ENCODE results near the gene DNAJC11.

Gene DNAJC11

DNA sequence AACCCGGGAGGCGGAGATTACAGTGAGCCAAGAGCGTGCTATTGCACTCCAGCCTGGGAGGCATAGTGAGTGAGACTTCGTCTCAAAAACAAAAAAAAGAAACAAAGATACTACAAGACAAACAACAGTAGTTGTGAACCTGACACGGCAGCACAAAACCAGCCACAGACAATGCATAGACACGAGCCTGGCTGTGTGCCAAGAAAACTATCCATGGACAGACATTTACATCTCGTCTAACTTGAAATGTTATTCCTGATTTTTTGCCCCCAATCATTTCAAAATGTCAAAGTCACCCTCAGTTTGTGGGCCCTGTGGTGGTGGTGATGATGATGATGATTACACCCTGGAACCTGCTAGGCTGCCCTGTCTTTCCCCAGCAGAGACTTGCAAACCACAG lies 105.3 kb downstream of the DNAJC11 start:
- H3K4me3 ChIP-seq (ENCODE audit: low read depth, low read length), result no peak overlapping the region
- DNase-seq (ENCODE audit: low read depth), result no peak
- TF ChIP-seq MYC (IDR thresholded peaks at IDR 0.05; ENCODE audit: low read depth, low read length), result no peak
- TF ChIP-seq, protein P1, sequence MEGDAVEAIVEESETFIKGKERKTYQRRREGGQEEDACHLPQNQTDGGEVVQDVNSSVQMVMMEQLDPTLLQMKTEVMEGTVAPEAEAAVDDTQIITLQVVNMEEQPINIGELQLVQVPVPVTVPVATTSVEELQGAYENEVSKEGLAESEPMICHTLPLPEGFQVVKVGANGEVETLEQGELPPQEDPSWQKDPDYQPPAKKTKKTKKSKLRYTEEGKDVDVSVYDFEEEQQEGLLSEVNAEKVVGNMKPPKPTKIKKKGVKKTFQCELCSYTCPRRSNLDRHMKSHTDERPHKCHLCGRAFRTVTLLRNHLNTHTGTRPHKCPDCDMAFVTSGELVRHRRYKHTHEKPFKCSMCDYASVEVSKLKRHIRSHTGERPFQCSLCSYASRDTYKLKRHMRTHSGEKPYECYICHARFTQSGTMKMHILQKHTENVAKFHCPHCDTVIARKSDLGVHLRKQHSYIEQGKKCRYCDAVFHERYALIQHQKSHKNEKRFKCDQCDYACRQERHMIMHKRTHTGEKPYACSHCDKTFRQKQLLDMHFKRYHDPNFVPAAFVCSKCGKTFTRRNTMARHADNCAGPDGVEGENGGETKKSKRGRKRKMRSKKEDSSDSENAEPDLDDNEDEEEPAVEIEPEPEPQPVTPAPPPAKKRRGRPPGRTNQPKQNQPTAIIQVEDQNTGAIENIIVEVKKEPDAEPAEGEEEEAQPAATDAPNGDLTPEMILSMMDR (IDR thresholded peaks at IDR 0.05; ENCODE audit: low read depth, low read length), result no peak
- no peak for TF ChIP-seq POLR2A (IDR thresholded peaks at IDR 0.05; ENCODE audit: extremely low read depth, insufficient read length)
- TF ChIP-seq, protein P2, sequence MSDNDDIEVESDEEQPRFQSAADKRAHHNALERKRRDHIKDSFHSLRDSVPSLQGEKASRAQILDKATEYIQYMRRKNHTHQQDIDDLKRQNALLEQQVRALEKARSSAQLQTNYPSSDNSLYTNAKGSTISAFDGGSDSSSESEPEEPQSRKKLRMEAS (IDR thresholded peaks at IDR 0.05; ENCODE audit: low read depth, low read length), result no peak

DNA sequence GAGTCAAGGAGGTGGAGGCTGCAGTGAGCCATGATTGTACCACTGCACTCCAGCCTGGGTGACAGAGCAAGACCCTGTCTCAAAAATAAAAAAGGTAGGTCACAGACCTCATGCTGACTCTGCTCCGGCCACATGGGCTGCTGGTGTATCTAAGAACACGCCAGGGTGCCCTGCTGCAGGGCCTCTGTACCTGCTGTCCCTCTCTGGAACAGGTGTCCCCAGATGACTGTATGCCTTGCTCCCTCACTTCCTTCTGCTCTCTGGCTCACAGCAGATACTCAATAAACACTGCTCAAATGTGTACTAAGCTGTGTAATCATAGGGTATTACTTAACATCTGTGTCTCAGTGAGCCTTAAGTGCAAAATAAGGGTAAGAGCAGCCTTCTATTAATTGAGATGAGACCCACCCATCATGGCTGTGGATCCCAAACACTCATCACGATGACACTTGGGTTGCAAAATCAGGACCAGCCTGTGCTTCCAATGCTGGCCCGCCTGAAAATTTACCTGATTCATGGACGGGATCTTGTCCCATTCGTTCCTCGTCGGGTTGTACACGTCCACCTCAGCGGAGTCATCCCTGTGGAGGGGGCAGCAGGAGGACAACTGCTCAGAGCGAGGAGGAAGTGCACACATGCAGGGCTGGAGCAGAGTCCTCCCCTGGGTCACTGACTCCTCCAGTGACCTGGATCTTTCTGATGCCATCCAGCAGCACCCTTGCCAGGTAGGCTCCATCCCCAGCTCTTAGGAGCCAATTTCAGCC lies 106.5 kb downstream of the DNAJC11 start:
- H3K4me3 ChIP-seq (ENCODE audit: low read depth, low read length), result no peak overlapping the region
- DNase-seq (ENCODE audit: low read depth), result no peak
- TF ChIP-seq, protein P2 (IDR thresholded peaks at IDR 0.05; ENCODE audit: low read depth, low read length), result no peak
- TF ChIP-seq MYC (IDR thresholded peaks at IDR 0.05; ENCODE audit: low read depth, low read length), result no peak
- no peak for TF ChIP-seq POLR2A (IDR thresholded peaks at IDR 0.05; ENCODE audit: extremely low read depth, insufficient read length)
- TF ChIP-seq, protein P1 (IDR thresholded peaks at IDR 0.05; ENCODE audit: low read depth, low read length), result no peak

DNA sequence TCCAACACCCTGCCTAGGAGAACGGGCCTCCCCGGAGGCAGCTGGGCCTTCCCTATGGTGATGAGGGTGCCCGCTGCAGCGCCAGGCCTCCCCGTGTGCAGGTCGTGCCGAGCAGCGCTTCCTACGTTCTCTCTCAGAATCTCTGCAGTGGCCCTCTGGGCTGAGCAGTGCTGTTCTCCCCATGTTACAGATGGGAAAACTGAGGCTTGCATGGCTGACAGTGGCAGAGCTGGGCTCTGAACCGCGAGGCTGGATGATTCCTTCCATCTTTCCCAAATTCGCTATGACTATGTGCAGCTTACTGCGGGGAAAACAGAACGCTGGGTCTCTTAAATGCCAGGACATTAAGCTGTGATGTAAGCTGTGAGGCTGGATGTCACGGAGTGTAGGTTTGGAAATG lies 107.8 kb downstream of the DNAJC11 start:
- TF ChIP-seq, protein P1 (IDR thresholded peaks at IDR 0.05; ENCODE audit: low read depth, low read length), result no peak
- TF ChIP-seq MYC (IDR thresholded peaks at IDR 0.05; ENCODE audit: low read depth, low read length) (no peak), POLR2A (IDR thresholded peaks at IDR 0.05; ENCODE audit: extremely low read depth, insufficient read length) (no peak)
- TF ChIP-seq, protein P2 (IDR thresholded peaks at IDR 0.05; ENCODE audit: low read depth, low read length), result no peak
- no peak for DNase-seq (ENCODE audit: low read depth)
- H3K4me3 ChIP-seq (ENCODE audit: low read depth, low read length), result no peak overlapping the region

DNA sequence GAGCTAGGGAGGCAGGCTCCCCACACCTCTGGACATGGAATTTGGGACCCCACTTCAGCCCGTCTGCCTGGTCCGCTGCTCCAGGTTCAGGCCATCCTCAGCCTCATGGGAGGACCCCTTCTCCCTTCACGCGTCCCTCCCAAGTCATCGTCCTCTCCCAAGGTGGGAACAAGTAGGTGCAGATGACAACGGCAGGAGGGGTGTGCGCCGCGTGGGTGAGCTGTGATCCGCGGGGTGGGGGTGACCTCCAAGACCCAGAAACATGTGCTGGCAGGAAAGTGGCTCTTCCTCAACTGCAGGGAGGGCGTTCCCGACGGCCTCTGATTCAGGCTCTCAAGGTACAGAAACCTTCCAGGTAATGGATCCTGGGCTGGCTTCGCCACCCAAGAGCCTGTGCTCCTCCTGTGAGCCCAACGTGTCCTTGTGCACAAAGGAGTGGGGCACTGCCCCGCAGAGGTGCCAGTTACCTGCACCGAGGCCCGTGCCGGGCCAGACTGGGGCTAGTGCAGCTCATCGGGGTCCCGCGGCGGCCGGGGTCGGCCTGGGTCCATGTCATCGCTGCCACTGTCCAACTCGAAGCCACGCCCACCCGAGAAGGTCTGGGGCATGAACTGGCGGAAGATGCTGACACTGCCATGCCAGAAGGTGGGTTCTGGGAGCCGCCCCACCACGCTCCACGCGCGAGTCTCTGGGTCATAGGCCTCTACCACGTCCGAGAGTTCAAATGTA lies 108.6 kb downstream of the DNAJC11 start:
- TF ChIP-seq, protein P1 (IDR thresholded peaks at IDR 0.05; ENCODE audit: low read depth, low read length), result no peak
- TF ChIP-seq POLR2A (IDR thresholded peaks at IDR 0.05; ENCODE audit: extremely low read depth, insufficient read length), result no peak
- TF ChIP-seq MYC (IDR thresholded peaks at IDR 0.05; ENCODE audit: low read depth, low read length), result no peak
- TF ChIP-seq, protein P2 (IDR thresholded peaks at IDR 0.05; ENCODE audit: low read depth, low read length), result no peak
- DNase-seq (ENCODE audit: low read depth), result no peak
- H3K4me3 ChIP-seq (ENCODE audit: low read depth, low read length), result no peak overlapping the region

DNA sequence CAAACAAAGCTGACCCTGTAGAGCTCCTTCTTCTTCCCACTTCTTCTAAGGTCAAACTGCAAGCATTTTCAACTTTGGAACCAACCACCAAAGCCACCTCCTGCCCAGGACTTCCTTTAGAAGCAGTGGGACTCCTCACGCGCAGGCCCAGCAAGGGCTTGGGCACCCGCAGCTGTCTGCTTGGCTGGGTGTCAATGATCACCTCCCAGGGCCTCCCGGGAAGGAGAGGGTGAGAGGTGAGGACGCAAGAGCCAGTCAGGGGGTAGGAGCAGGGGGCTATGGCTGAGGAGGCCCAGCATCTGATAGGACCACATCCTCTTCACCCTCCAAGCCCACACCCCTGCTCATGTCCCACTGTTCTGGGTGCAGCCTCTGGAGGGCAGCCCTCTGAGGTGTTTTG lies 109.2 kb downstream of the DNAJC11 start:
- no peak overlapping the region for H3K4me3 ChIP-seq (ENCODE audit: low read depth, low read length)
- DNase-seq (ENCODE audit: low read depth), result no peak
- no peak for TF ChIP-seq POLR2A (IDR thresholded peaks at IDR 0.05; ENCODE audit: extremely low read depth, insufficient read length)
- TF ChIP-seq, protein P1 (IDR thresholded peaks at IDR 0.05; ENCODE audit: low read depth, low read length), result no peak
- TF ChIP-seq MYC (IDR thresholded peaks at IDR 0.05; ENCODE audit: low read depth, low read length), result no peak
- TF ChIP-seq, protein P2 (IDR thresholded peaks at IDR 0.05; ENCODE audit: low read depth, low read length), result no peak

All from NB4 (cell line).